ENCODE results near the gene SRGAP2B. TPM values are rescaled to one million over a fixed set of nuclear protein-coding genes. Genes with fewer than 3 reads are reported as not detected.
"Not testable (repeated sequence)": the region's sequence is repeated elsewhere in the genome, so short reads cannot be mapped to it uniquely, and the experiment has no call there.

SRGAP2B gene
- total and polyA plus RNA-seq, 4 experiments from 2014 or later: 0.76 to 28.5 (median 14.3) TPM

- H3K4me3 ChIP-seq (ENCODE audit: low read length in 2 of 2); intact Hi-C loops (cut with micrococcal nuclease); H3K9me3 ChIP-seq (ENCODE audit: control insufficient read depth in 1 of 2, low read length in 2 of 2); CTCF ChIA-PET (ENCODE audit: partially characterized antibody); H3K4me1 Mint-ChIP-seq; H3K4me1 ChIP-seq (ENCODE audit: insufficient read depth, low read length); DNase-seq; POLR2A ChIA-PET (ENCODE audit: partially characterized antibody); H3K27me3 ChIP-seq (ENCODE audit: insufficient read depth, low read length); H3K27me3 Mint-ChIP-seq; H3K36me3 ChIP-seq (ENCODE audit: insufficient read depth, low read length); H3K27ac Mint-ChIP-seq; H3K4me3 Mint-ChIP-seq; H3K36me3 Mint-ChIP-seq; H3K9me3 Mint-ChIP-seq; H3K27ac ChIP-seq (ENCODE audit: low read depth, low read length): not testable (repeated sequence)
Measured at GRCh38 chr1:144964765-144965164, 130.4 kb downstream of the SRGAP2B start.

- intact Hi-C loops (cut with micrococcal nuclease); CTCF ChIA-PET (ENCODE audit: partially characterized antibody); H3K36me3 ChIP-seq (ENCODE audit: insufficient read depth, low read length); H3K9me3 ChIP-seq (ENCODE audit: control insufficient read depth in 1 of 2, low read length in 2 of 2); H3K27me3 Mint-ChIP-seq; H3K27me3 ChIP-seq (ENCODE audit: insufficient read depth, low read length); H3K4me3 ChIP-seq (ENCODE audit: low read length in 2 of 2); DNase-seq; H3K9me3 Mint-ChIP-seq; H3K4me1 ChIP-seq (ENCODE audit: insufficient read depth, low read length); H3K4me1 Mint-ChIP-seq; H3K36me3 Mint-ChIP-seq; H3K4me3 Mint-ChIP-seq; H3K27ac Mint-ChIP-seq; POLR2A ChIA-PET (ENCODE audit: partially characterized antibody); H3K27ac ChIP-seq (ENCODE audit: low read depth, low read length): not testable (repeated sequence)
Measured at GRCh38 chr1:144964186-144964585, 130.9 kb downstream of the SRGAP2B start.

- H3K36me3 Mint-ChIP-seq; H3K9me3 ChIP-seq (ENCODE audit: control insufficient read depth in 1 of 2, low read length in 2 of 2); CTCF ChIA-PET (ENCODE audit: partially characterized antibody); H3K27me3 Mint-ChIP-seq; H3K4me1 Mint-ChIP-seq; intact Hi-C loops (cut with micrococcal nuclease); POLR2A ChIA-PET (ENCODE audit: partially characterized antibody); DNase-seq; H3K27me3 ChIP-seq (ENCODE audit: insufficient read depth, low read length); H3K27ac Mint-ChIP-seq; H3K27ac ChIP-seq (ENCODE audit: low read depth, low read length); H3K4me3 ChIP-seq (ENCODE audit: low read length in 2 of 2); H3K9me3 Mint-ChIP-seq; H3K36me3 ChIP-seq (ENCODE audit: insufficient read depth, low read length); H3K4me1 ChIP-seq (ENCODE audit: insufficient read depth, low read length); H3K4me3 Mint-ChIP-seq: not testable (repeated sequence)
Measured at GRCh38 chr1:144963571-144963970, 131.6 kb downstream of the SRGAP2B start.

GRCh38 chr1:144961604-144962583, 133.2 kb downstream of the SRGAP2B start:
- H3K27ac ChIP-seq (ENCODE audit: low read depth, low read length); H3K9me3 Mint-ChIP-seq; H3K4me1 Mint-ChIP-seq; H3K4me1 ChIP-seq (ENCODE audit: insufficient read depth, low read length); H3K27me3 Mint-ChIP-seq; H3K27ac Mint-ChIP-seq; intact Hi-C loops (cut with micrococcal nuclease); H3K27me3 ChIP-seq (ENCODE audit: insufficient read depth, low read length); H3K9me3 ChIP-seq (ENCODE audit: control insufficient read depth in 1 of 2, low read length in 2 of 2); H3K4me3 Mint-ChIP-seq; DNase-seq; H3K36me3 Mint-ChIP-seq; CTCF ChIA-PET (ENCODE audit: partially characterized antibody); H3K4me3 ChIP-seq (ENCODE audit: low read length in 2 of 2); H3K36me3 ChIP-seq (ENCODE audit: insufficient read depth, low read length); POLR2A ChIA-PET (ENCODE audit: partially characterized antibody): not testable (repeated sequence)

GRCh38 chr1:144960929-144961488, 134.1 kb downstream of the SRGAP2B start:
- H3K27me3 ChIP-seq (ENCODE audit: insufficient read depth, low read length); H3K9me3 ChIP-seq (ENCODE audit: control insufficient read depth in 1 of 2, low read length in 2 of 2); H3K9me3 Mint-ChIP-seq; intact Hi-C loops (cut with micrococcal nuclease); H3K36me3 Mint-ChIP-seq; H3K4me3 Mint-ChIP-seq; H3K27me3 Mint-ChIP-seq; POLR2A ChIA-PET (ENCODE audit: partially characterized antibody); H3K36me3 ChIP-seq (ENCODE audit: insufficient read depth, low read length); H3K4me1 Mint-ChIP-seq; CTCF ChIA-PET (ENCODE audit: partially characterized antibody); H3K4me1 ChIP-seq (ENCODE audit: insufficient read depth, low read length); DNase-seq; H3K27ac ChIP-seq (ENCODE audit: low read depth, low read length); H3K27ac Mint-ChIP-seq; H3K4me3 ChIP-seq (ENCODE audit: low read length in 2 of 2): not testable (repeated sequence)

- DNase-seq; H3K9me3 ChIP-seq (ENCODE audit: control insufficient read depth in 1 of 2, low read length in 2 of 2); H3K27me3 Mint-ChIP-seq; H3K4me3 ChIP-seq (ENCODE audit: low read length in 2 of 2); H3K9me3 Mint-ChIP-seq; intact Hi-C loops (cut with micrococcal nuclease); POLR2A ChIA-PET (ENCODE audit: partially characterized antibody); H3K27ac Mint-ChIP-seq; H3K4me1 ChIP-seq (ENCODE audit: insufficient read depth, low read length); H3K4me1 Mint-ChIP-seq; H3K27me3 ChIP-seq (ENCODE audit: insufficient read depth, low read length); H3K4me3 Mint-ChIP-seq; H3K27ac ChIP-seq (ENCODE audit: low read depth, low read length); H3K36me3 Mint-ChIP-seq; H3K36me3 ChIP-seq (ENCODE audit: insufficient read depth, low read length); CTCF ChIA-PET (ENCODE audit: partially characterized antibody): not testable (repeated sequence)
Measured at GRCh38 chr1:144948390-144948789, 146.7 kb downstream of the SRGAP2B start.

- H3K9me3 ChIP-seq (ENCODE audit: control insufficient read depth in 1 of 2, low read length in 2 of 2); H3K4me1 Mint-ChIP-seq; DNase-seq; CTCF ChIA-PET (ENCODE audit: partially characterized antibody); H3K27ac Mint-ChIP-seq; H3K27ac ChIP-seq (ENCODE audit: low read depth, low read length); H3K9me3 Mint-ChIP-seq; H3K4me1 ChIP-seq (ENCODE audit: insufficient read depth, low read length); H3K4me3 Mint-ChIP-seq; H3K36me3 ChIP-seq (ENCODE audit: insufficient read depth, low read length); intact Hi-C loops (cut with micrococcal nuclease); H3K27me3 Mint-ChIP-seq; H3K27me3 ChIP-seq (ENCODE audit: insufficient read depth, low read length); H3K36me3 Mint-ChIP-seq; H3K4me3 ChIP-seq (ENCODE audit: low read length in 2 of 2); POLR2A ChIA-PET (ENCODE audit: partially characterized antibody): not testable (repeated sequence)
Measured at GRCh38 chr1:144947495-144947894, 147.6 kb downstream of the SRGAP2B start.
